Liver (tissue), 3 donors: ENCODE results near the gene SPI1.

Experiments
- CTCF ChIP-seq: fragments of 150-350 bp; IDR thresholded peaks from 2 replicates; pipeline ENCODE4 v1.5.1; 2017; ENCODE audit warnings: improper control_type of control experiment, low read depth, low read length; ENCODE audit not compliant: missing input control
- EGR1 ChIP-seq, 2 donors: IDR thresholded peaks; 2 replicates each; pipeline ENCODE4 v1.6.1; 2016 to 2018; ENCODE audit warnings: antibody characterized with exemption in 2 of 2, low read depth in 2 of 2
- FOXA2 ChIP-seq: IDR thresholded peaks from 2 replicates; pipeline ENCODE4 v1.6.1; 2016; ENCODE audit warnings: antibody characterized with exemption
- GABPA ChIP-seq, 2 donors: IDR thresholded peaks in 1 of 2; conservative IDR thresholded peaks in 1 of 2; 2 replicates each; pipeline ENCODE4 v1.6.1; 2016; ENCODE audit warnings: antibody characterized with exemption in 2 of 2, mild to moderate bottlenecking in 1 of 2, moderate library complexity in 1 of 2
- HNF4G ChIP-seq: IDR thresholded peaks from 2 replicates; pipeline ENCODE4 v1.6.1; 2016; ENCODE audit warnings: antibody characterized with exemption
- JUND ChIP-seq, 2 donors: IDR thresholded peaks; 2 replicates each; pipeline ENCODE4 v1.6.1; 2016; ENCODE audit warnings: antibody characterized with exemption in 2 of 2
- MAX ChIP-seq: IDR thresholded peaks from 2 replicates; pipeline ENCODE4 v1.6.1; 2016; ENCODE audit warnings: antibody characterized with exemption
- RAD21 ChIP-seq, 2 donors: IDR thresholded peaks; 2 replicates each; pipeline ENCODE4 v1.6.1; 2016; ENCODE audit warnings: antibody characterized with exemption in 2 of 2, mild to moderate bottlenecking in 2 of 2
- REST ChIP-seq: IDR thresholded peaks from 2 replicates; pipeline ENCODE4 v1.6.1; 2016; ENCODE audit warnings: antibody characterized with exemption, mild to moderate bottlenecking
- RXRA ChIP-seq, 2 donors: IDR thresholded peaks; 2 replicates each; pipeline ENCODE4 v1.6.1; 2017 to 2018; ENCODE audit warnings: antibody characterized with exemption in 2 of 2, mild to moderate bottlenecking in 1 of 2
- TAF1 ChIP-seq: conservative IDR thresholded peaks from 2 replicates; pipeline ENCODE4 v1.6.1; 2016; ENCODE audit warnings: antibody characterized with exemption, mild to moderate bottlenecking
- YY1 ChIP-seq: IDR thresholded peaks from 2 replicates; pipeline ENCODE4 v1.6.1; 2016; ENCODE audit warnings: antibody characterized with exemption, mild to moderate bottlenecking
- donor health status: healthy.
- donor health status: healthy.

- TF ChIP-seq MAX (no peak), CTCF (no peak), REST (no peak), TAF1 (no peak), JUND (IDR thresholded peaks at IDR 0.05) (no peak), EGR1 (IDR thresholded peaks at IDR 0.05; ENCODE audit: low read depth in 2 of 2) (no peak), YY1 (no peak), GABPA (IDR thresholded peaks at IDR 0.05 in 1 of 2, conservative IDR thresholded peaks at IDR 0.05 in 1 of 2) (no peak), RAD21 (IDR thresholded peaks at IDR 0.05) (no peak), RXRA (IDR thresholded peaks at IDR 0.05) (no peak), FOXA2 (no peak), HNF4G (no peak)
Measured at GRCh38 chr11:47333886-47334443, 44.4 kb downstream of the SPI1 start.
